SK-N-SH (cell line): ENCODE data around the gene SMPDL3B.

Experiments
- GATA2 ChIP-seq: sonication (generic); formaldehyde crosslinking; IDR thresholded peaks from 2 replicates; pipeline ENCODE4 v1.5.0; 2020; ENCODE audit warnings: mild to moderate bottlenecking, missing genetic modification reagents
- MEF2A ChIP-seq: IDR thresholded peaks from 2 replicates; pipeline ENCODE4 v1.4.0; 2012; ENCODE audit warnings: low read depth, borderline replicate concordance
- RCOR1 ChIP-seq: fragments of 150-350 bp; IDR thresholded peaks from 2 replicates; pipeline ENCODE4 v1.6.1; 2017; ENCODE audit warnings: antibody characterized with exemption, low read length
- REST ChIP-seq: IDR thresholded peaks from 2 replicates; pipeline ENCODE4 v1.6.1; 2012; ENCODE audit warnings: mild to moderate bottlenecking, low read depth, low read length, moderate library complexity
- SIN3A ChIP-seq: IDR thresholded peaks from 2 replicates; pipeline ENCODE4 v1.6.1; 2012; ENCODE audit warnings: low read depth, mild to moderate bottlenecking, low read length, moderate library complexity, borderline replicate concordance
- TCF12 ChIP-seq: IDR thresholded peaks from 2 replicates; pipeline ENCODE4 v1.4.0; 2012
- TF ChIP-seq, protein P1 (sequence below): IDR thresholded peaks from 2 replicates; pipeline ENCODE4; 2012
- TF ChIP-seq, protein P2 (sequence below): fragments of 200-600 bp; sonication (generic); IDR thresholded peaks from 2 replicates; pipeline ENCODE4 v1.6.1; 2017; ENCODE audit warnings: antibody characterized with exemption, mild to moderate bottlenecking, moderate library complexity

DNA sequence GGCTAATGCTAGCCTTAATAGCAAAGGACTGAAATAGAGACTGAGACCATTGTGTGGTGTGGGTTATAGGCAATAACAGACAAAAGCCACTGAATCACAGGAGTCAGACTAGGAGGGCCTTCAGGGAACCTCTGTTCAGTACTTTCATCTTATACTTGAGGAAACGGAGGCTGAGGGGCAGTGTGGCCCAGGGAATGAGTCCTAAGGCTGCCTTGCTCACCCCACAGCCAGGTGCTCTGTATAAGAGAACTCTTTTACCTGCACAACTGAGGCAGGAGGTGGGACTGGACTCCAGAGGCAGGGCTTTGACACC, 2.7 kb downstream of the SMPDL3B start:
- TF ChIP-seq, protein P1, sequence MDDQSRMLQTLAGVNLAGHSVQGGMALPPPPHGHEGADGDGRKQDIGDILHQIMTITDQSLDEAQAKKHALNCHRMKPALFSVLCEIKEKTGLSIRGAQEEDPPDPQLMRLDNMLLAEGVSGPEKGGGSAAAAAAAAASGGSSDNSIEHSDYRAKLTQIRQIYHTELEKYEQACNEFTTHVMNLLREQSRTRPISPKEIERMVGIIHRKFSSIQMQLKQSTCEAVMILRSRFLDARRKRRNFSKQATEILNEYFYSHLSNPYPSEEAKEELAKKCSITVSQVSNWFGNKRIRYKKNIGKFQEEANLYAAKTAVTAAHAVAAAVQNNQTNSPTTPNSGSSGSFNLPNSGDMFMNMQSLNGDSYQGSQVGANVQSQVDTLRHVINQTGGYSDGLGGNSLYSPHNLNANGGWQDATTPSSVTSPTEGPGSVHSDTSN = no peak
- TF ChIP-seq SIN3A = no peak
- TF ChIP-seq MEF2A = no peak
- TF ChIP-seq RCOR1 = no peak
- TF ChIP-seq, protein P2, sequence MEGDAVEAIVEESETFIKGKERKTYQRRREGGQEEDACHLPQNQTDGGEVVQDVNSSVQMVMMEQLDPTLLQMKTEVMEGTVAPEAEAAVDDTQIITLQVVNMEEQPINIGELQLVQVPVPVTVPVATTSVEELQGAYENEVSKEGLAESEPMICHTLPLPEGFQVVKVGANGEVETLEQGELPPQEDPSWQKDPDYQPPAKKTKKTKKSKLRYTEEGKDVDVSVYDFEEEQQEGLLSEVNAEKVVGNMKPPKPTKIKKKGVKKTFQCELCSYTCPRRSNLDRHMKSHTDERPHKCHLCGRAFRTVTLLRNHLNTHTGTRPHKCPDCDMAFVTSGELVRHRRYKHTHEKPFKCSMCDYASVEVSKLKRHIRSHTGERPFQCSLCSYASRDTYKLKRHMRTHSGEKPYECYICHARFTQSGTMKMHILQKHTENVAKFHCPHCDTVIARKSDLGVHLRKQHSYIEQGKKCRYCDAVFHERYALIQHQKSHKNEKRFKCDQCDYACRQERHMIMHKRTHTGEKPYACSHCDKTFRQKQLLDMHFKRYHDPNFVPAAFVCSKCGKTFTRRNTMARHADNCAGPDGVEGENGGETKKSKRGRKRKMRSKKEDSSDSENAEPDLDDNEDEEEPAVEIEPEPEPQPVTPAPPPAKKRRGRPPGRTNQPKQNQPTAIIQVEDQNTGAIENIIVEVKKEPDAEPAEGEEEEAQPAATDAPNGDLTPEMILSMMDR = no peak
- TF ChIP-seq REST = no peak
- TF ChIP-seq GATA2 (CRISPR knock-in tag) = no peak
- TF ChIP-seq TCF12 = no peak
